KMS-11 (cell line): ENCODE measurements around the gene MVB12B.

ENCODE experiments used
- H2AFZ ChIP-seq: fragments of 200-600 bp; sonication (generic); 2 replicates; pipeline ENCODE4 v1.6.1; 2016; ENCODE audit warnings: antibody characterized with exemption, mixed run types, low read depth
- H3K27ac ChIP-seq: fragments of 200-600 bp; sonication (generic); 2 replicates; pipeline ENCODE4 v1.6.1; 2016; ENCODE audit warnings: mild to moderate bottlenecking, mixed run types
- H3K27me3 ChIP-seq: fragments of 200-600 bp; sonication (generic); 2 replicates; pipeline ENCODE4 v1.6.1; 2017; ENCODE audit warnings: mild to moderate bottlenecking, low read depth, mixed run types, moderate library complexity; ENCODE audit not compliant: insufficient read depth
- H3K36me3 ChIP-seq: fragments of 200-600 bp; sonication (generic); 2 replicates; pipeline ENCODE4 v1.6.1; 2017; ENCODE audit warnings: mild to moderate bottlenecking, mixed run types; ENCODE audit not compliant: insufficient read depth
- H3K4me1 ChIP-seq: fragments of 200-600 bp; sonication (generic); 2 replicates; pipeline ENCODE4 v1.6.1; 2016; ENCODE audit warnings: mild to moderate bottlenecking, low read depth, mixed run types; ENCODE audit not compliant: poor library complexity, severe bottlenecking
- H3K4me2 ChIP-seq: fragments of 200-600 bp; sonication (generic); 2 replicates; pipeline ENCODE4 v1.7.0; 2016; ENCODE audit warnings: mild to moderate bottlenecking, mixed run types
- H3K4me3 ChIP-seq: fragments of 200-600 bp; sonication (generic); IDR thresholded peaks from 2 replicates; pipeline ENCODE4 v1.6.1; 2017; ENCODE audit warnings: low read depth, low read length, mixed read lengths; ENCODE audit not compliant: insufficient read depth
- H3K79me2 ChIP-seq: fragments of 200-600 bp; sonication (generic); 2 replicates; pipeline ENCODE4 v1.6.1; 2016; ENCODE audit warnings: low read depth, mixed run types; ENCODE audit not compliant: insufficient read depth
- H3K9ac ChIP-seq: fragments of 200-600 bp; sonication (generic); 2 replicates; pipeline ENCODE4 v1.6.1; 2016; ENCODE audit warnings: mild to moderate bottlenecking, mixed run types
- H4K20me1 ChIP-seq: fragments of 200-600 bp; sonication (generic); 2 replicates; pipeline ENCODE4 v1.6.1; 2016; ENCODE audit warnings: mild to moderate bottlenecking, mixed run types; ENCODE audit not compliant: insufficient read depth
- TF ChIP-seq, protein P1 (sequence below): fragments of 200-600 bp; sonication (generic); conservative IDR thresholded peaks from 2 replicates; pipeline ENCODE4 v1.6.1; 2017; ENCODE audit warnings: low read depth, mild to moderate bottlenecking, antibody characterized with exemption, low read length, moderate library complexity, mixed read lengths

MVB12B gene

DNA sequence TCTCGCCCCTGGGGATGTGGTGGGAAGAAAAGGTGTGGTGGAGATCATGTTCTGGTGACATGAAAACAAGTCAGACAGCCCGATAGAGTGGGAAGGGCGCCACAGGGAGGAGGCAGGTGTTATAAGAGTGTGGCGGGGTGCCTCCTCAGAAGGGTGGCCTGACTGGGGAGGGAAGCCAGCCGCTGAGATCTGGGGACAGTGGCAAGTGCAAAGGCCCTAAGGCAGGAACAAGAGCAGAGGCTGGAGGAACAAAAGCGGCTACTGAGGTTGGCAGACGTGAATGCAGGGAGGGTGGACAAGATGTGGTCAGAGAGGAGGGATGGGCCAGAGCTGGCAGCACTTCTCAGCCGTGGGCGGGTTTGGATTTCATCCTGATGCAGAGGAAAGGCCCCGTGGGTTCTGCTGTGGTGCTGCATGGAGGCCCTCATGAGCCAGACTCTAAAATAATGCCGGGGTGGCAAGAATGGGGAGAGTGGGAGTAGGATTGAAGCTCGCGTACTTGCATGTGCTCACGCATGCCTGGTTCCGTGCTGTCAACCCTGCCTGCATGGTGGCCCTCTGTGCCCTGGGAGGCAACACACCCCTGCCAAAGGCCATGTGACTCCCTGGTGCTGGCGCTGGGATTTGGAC lies 89.2 kb downstream of the MVB12B start:
- no peak overlapping the region for H2AFZ ChIP-seq

GRCh38 chr9:126417043-126417442 lies 90.4 kb downstream of the MVB12B start:
- TF ChIP-seq, protein P1, sequence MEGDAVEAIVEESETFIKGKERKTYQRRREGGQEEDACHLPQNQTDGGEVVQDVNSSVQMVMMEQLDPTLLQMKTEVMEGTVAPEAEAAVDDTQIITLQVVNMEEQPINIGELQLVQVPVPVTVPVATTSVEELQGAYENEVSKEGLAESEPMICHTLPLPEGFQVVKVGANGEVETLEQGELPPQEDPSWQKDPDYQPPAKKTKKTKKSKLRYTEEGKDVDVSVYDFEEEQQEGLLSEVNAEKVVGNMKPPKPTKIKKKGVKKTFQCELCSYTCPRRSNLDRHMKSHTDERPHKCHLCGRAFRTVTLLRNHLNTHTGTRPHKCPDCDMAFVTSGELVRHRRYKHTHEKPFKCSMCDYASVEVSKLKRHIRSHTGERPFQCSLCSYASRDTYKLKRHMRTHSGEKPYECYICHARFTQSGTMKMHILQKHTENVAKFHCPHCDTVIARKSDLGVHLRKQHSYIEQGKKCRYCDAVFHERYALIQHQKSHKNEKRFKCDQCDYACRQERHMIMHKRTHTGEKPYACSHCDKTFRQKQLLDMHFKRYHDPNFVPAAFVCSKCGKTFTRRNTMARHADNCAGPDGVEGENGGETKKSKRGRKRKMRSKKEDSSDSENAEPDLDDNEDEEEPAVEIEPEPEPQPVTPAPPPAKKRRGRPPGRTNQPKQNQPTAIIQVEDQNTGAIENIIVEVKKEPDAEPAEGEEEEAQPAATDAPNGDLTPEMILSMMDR = no peak
- H3K9ac ChIP-seq = 0 out of 2 replicates have a peak overlapping the region, but pooled peaks have one; percentile 6
- H3K4me3 ChIP-seq = no peak overlapping the region
- H3K27ac ChIP-seq = peak overlapping the region; percentile 36; the same call in 1 of the 2 replicates
- peaks cover 74% of the 10 kb centered on the region for H3K4me1 ChIP-seq
- H3K36me3 ChIP-seq = no peaks in the 10 kb centered on the region
- peak overlapping the region; percentile 98 for H3K4me2 ChIP-seq
- no peaks in the 10 kb centered on the region for H3K79me2 ChIP-seq
- no peaks in the 10 kb centered on the region for H3K27me3 ChIP-seq
- H4K20me1 ChIP-seq = no peaks in the 10 kb centered on the region
- no peak overlapping the region for H2AFZ ChIP-seq

More for the DNA sequence above, 89.2 kb downstream of the MVB12B start:
- H3K9ac ChIP-seq = no peak overlapping the region
- H3K4me2 ChIP-seq = no peak overlapping the region
- no peaks in the 10 kb centered on the region for H3K79me2 ChIP-seq
- no peaks in the 10 kb centered on the region for H3K27me3 ChIP-seq
- no peak overlapping the region for H3K4me3 ChIP-seq
- H4K20me1 ChIP-seq = no peaks in the 10 kb centered on the region
- no peaks in the 10 kb centered on the region for H3K36me3 ChIP-seq
- peaks cover 77% of the 10 kb centered on the region for H3K4me1 ChIP-seq
- no peak overlapping the region for H3K27ac ChIP-seq
- TF ChIP-seq, protein P1 = no peak

DNA sequence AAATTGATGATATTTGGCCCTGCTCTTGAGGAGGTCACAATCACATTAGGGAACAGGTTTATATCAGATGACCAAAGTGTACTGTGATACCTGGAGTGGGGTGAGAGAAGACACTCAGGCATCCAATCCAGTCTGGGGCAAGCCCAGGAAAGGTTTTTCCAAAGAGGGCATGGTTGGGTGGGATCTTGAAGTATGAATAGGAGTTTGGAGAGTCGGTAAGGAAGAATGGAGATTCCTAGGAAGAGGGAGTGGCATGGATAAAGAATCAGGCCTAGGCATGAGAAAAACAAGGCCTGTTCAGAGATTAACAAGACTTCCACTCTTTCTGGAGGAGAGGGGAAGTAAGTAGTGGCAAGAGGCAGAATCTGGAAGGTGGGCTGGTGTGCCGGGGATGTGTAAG lies 91.1 kb downstream of the MVB12B start:
- H3K36me3 ChIP-seq = no peaks in the 10 kb centered on the region
- peak overlapping the region; percentile 98 for H3K4me2 ChIP-seq
- H4K20me1 ChIP-seq = no peaks in the 10 kb centered on the region
- H3K27ac ChIP-seq = peak overlapping the region; percentile 36; the same call in 1 of the 2 replicates
- peaks cover 68% of the 10 kb centered on the region for H3K4me1 ChIP-seq
- H3K27me3 ChIP-seq = no peaks in the 10 kb centered on the region
- no peak overlapping the region for H3K4me3 ChIP-seq
- no peaks in the 10 kb centered on the region for H3K79me2 ChIP-seq
- 0 out of 2 replicates have a peak overlapping the region, but pooled peaks have one; percentile 6 for H3K9ac ChIP-seq
- no peak overlapping the region for H2AFZ ChIP-seq
- TF ChIP-seq, protein P1 = no peak

- Histone ChIP-seq H2AFZ (no peak overlapping the region), H3K4me1 (peaks cover 59% of the 10 kb centered on the region), H3K4me3 (no peak overlapping the region), H3K79me2 (no peaks in the 10 kb centered on the region), H3K9ac (no peak overlapping the region), H3K27me3 (no peaks in the 10 kb centered on the region), H3K36me3 (no peaks in the 10 kb centered on the region), H4K20me1 (no peaks in the 10 kb centered on the region), H3K4me2 (peak overlapping the region; percentile 98), H3K27ac (no peak overlapping the region)
- TF ChIP-seq, protein P1 = no peak
Observed at GRCh38 chr9:126418608-126419007, 92.0 kb downstream of the MVB12B start.
